ENCODE results near the gene ERCC2. TPM values are rescaled to one million over a fixed set of nuclear protein-coding genes. Genes with fewer than 3 reads are reported as not detected.

The ERCC2 gene
- total RNA-seq, 1 donor from 2014 or later: 32.2 TPM

- DNase-seq (ENCODE audit: low read depth): no peak
- no peak for TF ChIP-seq CTCF (conservative IDR thresholded peaks at IDR 0.05; ENCODE audit: low read depth, low read length)
- no peak overlapping the region for H3K4me3 ChIP-seq (ENCODE audit: low read depth, low read length)
Observed at GRCh38 chr19:45395821-45396617, 25.6 kb upstream of the ERCC2 start.

DNA sequence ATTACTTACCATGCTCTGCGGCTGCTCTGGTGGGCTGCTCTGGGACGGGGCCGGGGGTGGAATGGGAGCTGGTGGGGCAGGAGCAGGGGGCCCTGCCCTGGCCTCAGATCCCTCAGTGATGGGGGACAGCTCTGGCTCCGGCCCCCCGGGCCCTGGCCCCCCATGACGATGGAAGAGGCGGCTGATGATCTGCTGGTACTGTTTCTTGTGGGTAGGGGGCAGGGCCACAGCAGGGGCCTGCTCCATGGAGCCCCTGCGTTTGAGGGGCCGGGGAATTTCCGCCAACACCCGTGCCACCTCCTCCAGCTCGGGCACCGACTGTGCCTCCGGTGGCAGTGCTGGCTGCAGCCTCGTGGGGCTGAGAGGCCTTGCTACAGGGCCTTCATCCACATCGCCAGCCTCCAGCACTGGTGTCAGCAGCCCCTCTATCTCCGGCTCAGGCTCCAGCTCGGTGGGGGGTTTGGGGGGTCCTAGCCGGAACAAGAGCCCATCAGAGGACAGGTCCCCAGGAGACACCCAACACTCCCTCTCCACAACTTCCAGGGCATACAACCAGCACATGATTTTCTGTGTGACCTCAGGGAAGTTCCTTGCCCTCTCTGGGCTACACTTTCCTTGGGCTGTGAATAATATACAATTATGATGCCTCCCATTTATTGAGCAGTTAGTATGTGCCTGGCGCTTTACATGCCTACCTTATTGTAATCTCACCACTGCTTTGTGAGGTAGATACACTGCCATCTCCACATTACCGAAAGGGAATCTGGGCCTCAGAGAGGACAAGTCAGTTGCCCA lies 21.7 kb upstream of the ERCC2 start:
- no peak overlapping the region for H3K4me3 ChIP-seq (ENCODE audit: low read depth, low read length)
- no peak for TF ChIP-seq CTCF (conservative IDR thresholded peaks at IDR 0.05; ENCODE audit: low read depth, low read length)
- no peak for DNase-seq (ENCODE audit: low read depth)

DNA sequence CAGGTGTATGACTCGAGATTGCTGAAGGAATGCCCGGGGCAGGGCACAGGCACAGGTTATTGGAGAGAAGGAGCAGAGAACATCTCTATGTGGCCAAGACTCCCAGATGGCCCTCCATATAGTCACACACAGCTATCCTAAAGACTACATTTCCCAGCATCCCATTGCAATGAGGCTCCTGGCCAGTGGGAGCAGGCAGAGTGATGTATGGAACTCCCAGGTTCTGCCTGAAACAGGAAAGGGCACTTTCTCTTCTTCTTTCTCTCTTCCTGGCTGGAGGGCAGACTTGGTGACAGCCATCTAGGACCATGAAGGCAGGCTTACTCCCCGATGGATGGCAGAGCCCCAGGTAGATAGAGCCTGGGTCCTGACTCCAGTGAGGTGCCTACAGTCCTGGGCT lies 21.0 kb upstream of the ERCC2 start:
- no peak for TF ChIP-seq CTCF (conservative IDR thresholded peaks at IDR 0.05; ENCODE audit: low read depth, low read length)
- H3K4me3 ChIP-seq (ENCODE audit: low read depth, low read length): no peak overlapping the region
- no peak for DNase-seq (ENCODE audit: low read depth)

GRCh38 chr19:45385392-45386221 lies 15.2 kb upstream of the ERCC2 start:
- DNase-seq (ENCODE audit: low read depth): no peak
- no peak overlapping the region for H3K4me3 ChIP-seq (ENCODE audit: low read depth, low read length)
- no peak for TF ChIP-seq CTCF (conservative IDR thresholded peaks at IDR 0.05; ENCODE audit: low read depth, low read length)

- no peak for TF ChIP-seq CTCF (conservative IDR thresholded peaks at IDR 0.05; ENCODE audit: low read depth, low read length)
- DNase-seq (ENCODE audit: low read depth): no peak
- no peak overlapping the region for H3K4me3 ChIP-seq (ENCODE audit: low read depth, low read length)
Observed at GRCh38 chr19:45382426-45382825, 12.1 kb upstream of the ERCC2 start.

GRCh38 chr19:45380107-45380506 lies 9.7 kb upstream of the ERCC2 start:
- no peak for TF ChIP-seq CTCF (conservative IDR thresholded peaks at IDR 0.05; ENCODE audit: low read depth, low read length)
- no peak for DNase-seq (ENCODE audit: low read depth)
- H3K4me3 ChIP-seq (ENCODE audit: low read depth, low read length): no peak overlapping the region
